HTR-8/SVneo (cell line): ENCODE data around the gene S100A14.

ENCODE experiments used
- DNase-seq: peaks from one replicate; pipeline ENCODE4 v3.0.0; 2011; ENCODE audit warnings: low spot score, mixed read lengths; ENCODE audit not compliant: insufficient read length
- FAIRE-seq: peaks from 2 replicates; lab custom pipeline; 2011; peaks lifted over from hg19 to GRCh38; lab: Jason Lieb, UNC

S100A14 gene

DNA sequence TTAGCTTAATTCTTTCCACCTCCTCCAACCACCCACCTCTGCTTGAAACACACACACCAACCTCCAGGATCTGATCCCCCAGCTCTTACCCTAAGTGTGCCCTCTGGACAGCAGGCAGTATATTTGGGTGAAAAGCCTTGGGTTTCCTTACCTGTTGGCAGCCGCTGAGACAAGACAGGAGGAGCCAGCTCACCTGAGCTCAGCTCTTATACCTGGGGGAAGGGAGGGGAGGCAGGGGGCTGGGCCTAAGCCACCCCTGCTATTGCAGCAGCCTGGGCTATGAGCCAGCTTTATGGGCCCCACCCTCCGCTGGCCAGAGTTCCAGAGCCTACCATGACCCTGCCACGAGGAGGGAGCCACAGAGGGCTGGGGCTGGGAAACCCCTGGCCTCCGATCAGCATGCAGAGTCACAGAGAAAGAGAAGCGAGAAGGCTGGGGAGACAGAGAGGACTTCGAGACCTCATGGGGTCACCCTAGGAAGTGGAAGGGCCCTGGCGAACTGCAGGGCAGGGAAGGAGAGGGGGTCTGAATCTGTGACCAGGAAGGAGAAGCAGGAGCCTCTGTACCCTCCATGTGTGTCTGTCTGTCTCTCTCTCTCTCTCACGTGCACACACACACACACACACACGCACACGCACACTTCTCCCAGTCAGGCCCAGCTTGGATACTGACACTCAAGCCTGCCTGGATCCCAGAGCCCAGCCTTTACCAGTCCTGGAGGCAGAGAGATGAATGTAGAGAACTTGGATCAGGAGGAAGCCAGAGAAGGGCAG is at the start of gene S100A14:
TSS of gene S100A14 (minus strand) at position 182 of the 773 bp plus-strand sequence. CDS start 467 bp downstream, outside the sequence.
- FAIRE-seq (no peak), DNase-seq (no peak)

DNA sequence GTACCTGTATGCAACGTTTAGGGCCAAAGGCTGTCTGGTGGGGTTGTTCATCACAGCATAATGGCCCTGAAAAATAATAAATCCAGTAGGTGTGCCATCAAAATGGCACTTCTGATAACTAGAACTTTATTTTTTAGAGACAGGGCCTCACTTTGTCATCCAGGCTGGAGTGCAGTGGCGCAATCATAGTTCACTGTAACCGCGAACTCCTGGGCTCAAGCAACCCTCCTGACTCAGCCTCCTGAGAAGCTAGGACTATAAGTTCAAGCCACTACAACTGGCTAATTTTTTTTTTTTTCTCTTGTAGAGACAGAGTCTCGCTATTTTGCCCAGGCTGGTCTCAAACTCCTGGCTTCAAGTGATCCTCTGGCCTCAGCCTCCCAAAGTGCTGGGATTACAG is 47.1 kb upstream of the S100A14 start:
- DNase-seq (no peak), FAIRE-seq (no peak)

DNA sequence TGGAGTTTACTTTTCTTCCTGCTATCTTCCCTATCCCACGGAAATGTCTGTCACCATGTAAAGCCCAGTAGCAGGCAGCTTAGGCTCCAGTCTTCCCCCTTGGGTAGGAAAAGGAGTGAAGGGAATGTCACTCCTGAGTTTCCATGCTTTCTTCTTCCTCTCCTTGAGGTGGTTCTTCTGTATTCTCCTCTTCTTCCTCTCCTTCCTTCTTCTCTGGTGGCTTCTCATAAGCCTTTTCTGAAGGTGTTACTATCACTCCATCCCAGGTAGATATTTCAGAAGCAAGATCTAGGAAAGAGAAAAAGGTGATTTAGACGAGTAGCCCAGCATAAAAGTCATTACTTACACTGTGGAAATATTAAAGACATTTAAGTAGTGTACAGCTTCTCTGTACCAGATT is 46.1 kb upstream of the S100A14 start:
- no peak for FAIRE-seq

DNA sequence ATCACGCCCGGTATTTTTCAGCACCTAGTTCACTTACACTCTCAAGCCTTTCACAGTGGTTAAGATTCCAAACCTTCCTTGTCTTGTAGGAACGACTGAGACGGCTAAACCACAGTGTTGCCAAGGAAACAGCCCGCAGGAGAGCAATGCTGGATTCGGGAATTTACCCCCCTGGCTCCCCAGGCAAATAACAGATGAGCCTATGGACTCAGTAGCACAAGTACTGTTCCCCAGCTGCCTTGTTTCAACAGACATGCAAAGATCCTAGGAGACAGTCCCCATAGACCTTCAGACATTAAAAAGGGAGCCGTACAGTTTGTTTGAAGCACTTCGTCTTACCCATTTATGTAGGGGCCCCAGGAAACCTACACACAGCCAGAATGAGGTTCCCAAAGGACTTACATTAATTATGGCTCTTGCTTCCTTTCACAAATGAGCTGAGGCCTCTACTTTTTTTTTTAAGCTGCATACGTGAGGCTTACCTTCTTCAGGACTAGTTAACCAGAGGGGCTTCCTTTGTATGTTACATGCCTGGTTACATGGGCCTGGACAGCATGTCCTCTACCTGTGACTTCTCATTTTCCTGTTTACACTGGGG is 45.1 kb upstream of the S100A14 start:
- FAIRE-seq = no peak
- DNase-seq = no peak

More for the DNA sequence above, 46.1 kb upstream of the S100A14 start:
- DNase-seq = no peak

DNA sequence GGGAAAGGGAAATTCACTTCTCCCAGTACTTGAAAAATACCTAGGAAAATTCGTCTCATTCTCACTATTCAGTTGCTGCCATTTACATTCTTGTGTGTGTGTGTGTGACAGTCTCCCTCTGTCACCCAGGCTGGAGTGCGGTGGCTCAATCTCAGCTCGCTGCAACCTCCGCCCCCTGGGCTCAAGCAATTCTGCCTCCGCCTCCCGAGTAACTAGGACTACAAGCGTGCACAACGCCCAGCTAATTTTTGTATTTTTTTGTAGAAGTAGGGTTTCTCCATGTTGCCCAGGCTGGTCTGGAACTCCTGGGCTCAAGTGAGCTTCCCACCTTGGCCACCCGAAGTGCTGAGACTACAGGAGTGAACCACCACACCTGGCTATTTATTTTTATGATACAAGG is 43.5 kb upstream of the S100A14 start:
- FAIRE-seq = no peak
- DNase-seq = no peak

DNA sequence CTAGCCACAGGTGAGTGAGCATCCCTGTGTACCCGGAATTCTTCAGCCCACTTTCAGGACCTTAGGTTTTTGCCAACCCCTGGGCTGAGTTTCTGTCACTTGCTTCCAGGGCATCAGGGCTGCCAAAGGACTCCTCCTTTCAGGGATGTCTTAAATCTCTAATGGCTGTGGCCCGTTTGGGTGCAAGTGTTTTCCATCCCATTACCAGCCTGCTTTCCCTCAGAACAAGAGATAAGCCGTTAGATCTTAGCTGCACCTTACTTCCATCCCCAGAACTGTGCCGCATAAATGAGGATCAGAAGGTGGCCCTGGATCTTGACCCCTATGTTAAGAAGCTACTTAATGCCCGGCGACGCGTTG is 43.0 kb upstream of the S100A14 start:
- no peak for FAIRE-seq
- no peak for DNase-seq

DNA sequence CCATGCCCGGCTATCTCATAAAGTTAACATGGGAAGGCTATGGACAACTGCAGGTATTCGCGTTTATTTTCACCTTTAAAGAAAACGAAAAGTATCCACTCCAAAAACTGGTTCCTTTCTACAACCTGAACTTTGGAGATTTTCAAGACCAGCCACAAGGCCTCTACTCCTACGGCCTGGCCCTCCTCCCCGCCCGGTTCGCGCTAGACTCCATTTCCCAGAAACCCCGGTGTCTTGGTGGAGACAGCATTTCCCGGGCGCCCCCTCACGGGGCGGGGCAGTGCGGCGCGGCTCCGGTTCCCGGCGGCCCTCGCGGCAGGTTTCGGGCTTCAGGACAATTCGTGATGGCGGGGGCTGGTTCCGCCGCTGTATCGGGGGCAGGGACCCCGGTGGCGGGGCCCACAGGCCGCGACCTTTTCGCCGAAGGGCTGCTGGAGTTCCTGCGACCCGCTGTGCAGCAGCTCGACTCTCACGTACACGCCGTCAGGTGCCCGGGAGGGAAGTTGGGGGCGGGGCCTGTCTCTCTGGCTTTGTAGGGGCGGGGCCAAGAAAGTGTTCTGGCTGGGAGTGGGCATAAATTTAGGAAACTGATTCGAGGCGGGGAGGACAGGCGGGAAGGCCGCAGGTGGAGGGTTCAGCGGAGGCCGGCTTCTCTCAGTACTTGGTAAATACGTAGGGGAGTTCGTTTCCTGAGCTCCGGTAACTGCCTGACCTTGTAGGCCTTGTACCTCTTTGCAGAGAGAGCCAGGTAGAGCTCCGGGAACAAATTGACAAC is 42.5 kb upstream of the S100A14 start, which contains the start of gene SNAPIN:
TSS of gene SNAPIN (plus strand) at position 304 of the 775 bp plus-strand sequence. CDS start at position 345, 41 bp downstream.
- peak; percentile 86 for DNase-seq
- FAIRE-seq = no peak

DNA sequence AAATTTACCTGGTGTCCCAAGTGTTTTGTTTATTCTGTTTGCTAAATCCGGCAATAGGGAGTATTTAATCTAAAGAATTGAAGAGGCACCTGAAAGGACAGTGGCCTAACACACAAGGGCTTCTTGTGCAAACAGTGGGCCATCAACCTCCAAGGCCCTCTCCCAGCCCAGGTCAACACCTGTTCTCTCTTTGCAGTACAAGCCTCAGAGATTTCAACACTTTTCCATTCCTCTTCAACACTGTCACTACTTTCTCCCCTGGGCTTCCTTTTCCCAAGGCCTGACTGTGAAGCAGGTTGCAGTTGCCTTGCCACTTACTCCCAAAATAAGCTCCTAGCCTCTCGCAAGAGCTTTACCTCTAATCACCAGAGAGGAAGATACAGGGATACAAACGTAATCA is 39.2 kb upstream of the S100A14 start:
- DNase-seq = no peak
- no peak for FAIRE-seq

DNA sequence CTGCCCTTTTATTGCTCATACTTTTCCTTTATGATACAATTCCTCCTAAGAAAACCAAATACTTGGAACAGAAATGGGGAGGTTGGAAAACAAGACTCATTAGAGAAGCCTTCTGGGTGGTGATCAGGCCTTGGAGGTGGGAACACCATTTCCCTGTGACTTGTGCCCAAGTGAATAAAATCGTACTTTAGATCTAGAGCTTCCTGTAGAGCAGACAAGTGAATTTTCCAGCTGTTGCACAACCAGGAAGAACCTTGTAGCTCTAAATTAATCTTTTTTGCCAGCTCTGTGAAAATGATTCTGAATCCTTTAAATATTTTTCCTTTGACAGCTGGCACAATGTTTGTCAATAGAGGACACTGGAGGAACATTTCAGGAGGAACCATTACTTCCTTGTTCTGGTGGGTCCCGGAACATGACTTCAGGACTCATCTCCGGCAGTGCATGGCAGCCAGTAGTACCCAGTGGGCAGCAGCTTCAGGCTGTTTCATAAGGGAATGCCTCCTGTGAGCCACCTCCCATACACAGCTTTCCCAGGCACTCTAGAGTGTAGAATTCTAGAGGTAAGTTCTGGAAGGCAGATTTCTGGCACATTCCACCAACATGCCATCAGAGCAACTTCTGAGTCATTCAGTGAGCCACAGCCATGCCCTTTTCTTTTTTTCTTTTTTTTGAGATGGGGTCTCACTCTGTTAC is 36.8 kb upstream of the S100A14 start:
- no peak for DNase-seq
- no peak for FAIRE-seq

DNA sequence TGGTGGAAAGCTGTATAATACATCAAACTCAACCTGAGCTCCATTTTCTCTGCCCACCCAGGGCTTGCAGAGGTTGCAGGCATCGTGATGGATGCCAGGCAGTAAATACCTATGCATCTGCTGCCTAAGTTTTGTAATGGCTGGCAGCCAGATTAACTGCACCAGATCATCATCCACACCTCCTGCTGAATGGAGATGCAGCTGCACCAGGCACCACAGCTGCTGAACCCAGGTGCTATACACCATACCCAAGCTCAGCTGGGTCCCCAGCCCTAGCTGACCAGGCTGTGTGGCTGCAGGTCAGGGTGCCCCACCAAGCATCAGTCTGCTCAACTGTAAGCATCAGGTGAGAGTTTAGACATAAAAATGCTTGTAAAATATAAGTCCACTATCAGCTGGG is 35.6 kb upstream of the S100A14 start:
- DNase-seq = no peak
- no peak for FAIRE-seq

DNA sequence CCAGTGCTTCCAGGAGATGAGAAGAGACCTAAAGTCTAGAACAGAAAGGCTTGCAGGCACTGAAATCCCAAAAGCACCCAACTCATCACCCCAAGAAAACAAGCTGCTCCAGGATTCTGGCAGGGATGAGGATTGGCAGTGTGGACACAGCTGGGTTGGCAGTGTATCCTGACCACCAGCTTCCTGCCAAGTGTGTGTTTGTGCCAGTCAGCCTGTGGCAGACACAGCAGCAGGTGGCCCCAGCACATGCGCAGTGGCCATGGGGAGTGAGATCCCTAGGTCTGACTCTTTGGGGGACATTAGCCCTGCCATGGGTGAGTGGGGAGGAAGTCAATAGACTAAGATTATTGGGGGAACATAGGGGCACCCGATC is 33.7 kb upstream of the S100A14 start:
- FAIRE-seq (no peak), DNase-seq (no peak)

DNA sequence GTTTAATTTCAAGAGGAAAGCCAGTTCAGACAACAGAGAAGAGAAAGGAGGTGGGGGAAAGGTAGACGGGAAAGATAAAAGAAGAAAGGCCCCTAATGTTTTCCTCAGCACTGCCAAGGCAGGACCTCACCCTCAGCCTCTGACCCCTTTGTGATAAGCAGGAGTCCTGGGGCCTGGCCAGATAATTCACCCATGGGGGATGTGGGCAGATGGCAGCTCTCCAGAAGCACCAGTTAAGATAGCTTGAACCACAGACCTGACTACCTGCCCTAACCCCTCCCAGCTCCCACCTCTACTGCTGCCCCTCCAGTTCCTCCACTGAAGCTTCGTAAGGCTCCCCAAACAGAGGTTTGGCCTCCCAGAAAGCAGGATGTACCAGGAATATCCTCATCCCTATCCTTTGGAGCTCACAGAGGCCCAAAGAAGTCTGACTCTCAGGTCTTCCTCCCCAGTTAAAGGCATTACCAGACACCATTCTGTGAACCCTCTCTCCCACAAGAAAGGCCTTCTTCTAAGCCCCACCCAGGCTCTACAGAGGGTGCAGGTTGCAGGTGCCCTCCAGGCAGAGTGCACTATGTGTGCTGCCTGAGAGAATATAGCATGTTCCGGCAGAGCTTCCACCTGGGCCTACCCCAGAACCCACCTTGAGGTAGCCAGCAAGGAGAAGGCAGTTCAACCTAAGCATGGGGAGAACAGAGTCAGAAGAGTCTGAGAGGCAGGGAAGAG is 33.2 kb upstream of the S100A14 start:
- FAIRE-seq = no peak
- no peak for DNase-seq

DNA sequence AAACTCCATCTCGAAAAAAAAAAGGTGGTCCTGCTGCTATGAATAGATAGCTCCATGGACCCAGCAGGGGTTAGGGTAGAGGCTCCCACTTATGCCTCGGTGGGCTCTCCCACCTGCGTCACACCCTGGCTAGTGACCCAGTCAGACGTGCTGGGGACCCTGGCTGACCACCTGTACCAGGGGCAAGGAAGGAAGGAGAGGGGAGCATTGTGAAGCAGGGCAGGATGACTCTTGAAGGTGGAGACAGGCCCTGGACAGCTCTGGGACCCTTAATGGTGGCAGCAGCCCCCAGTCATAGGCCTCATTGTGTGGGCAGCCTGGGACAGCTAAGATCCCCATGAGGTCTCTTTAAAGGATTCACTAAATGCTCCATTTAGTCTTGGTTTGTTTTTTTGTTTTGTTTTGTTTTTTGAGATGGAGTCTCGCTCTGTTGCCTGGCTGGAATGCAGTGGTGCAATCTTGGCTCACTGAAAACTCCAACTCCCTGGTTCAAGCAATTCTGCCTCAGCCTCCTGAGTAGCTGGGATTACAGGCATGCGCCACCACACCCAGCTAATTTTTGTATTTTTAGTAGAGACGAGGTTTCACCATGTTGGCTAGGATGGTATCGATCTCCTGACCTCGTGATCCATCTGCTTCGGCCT is 32.0 kb upstream of the S100A14 start:
- DNase-seq (no peak), FAIRE-seq (no peak)

DNA sequence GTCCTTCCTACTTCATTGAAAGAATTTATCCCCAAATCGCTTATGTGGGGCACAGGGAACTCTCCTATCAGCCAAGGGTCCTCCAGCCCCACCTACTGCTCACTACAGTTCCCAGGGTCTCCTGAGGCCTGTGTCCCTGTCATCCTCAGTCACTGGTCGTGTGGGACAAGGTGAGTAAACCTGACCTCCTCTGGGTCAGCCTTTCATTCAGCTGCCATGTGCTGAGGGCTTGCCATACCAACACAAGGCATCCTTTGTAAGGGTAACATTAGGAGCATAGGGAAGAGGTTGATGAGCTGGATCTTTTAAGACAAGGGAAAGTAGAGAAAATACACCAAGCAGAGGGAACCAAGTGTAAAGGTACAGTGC is 31.2 kb upstream of the S100A14 start:
- DNase-seq (no peak), FAIRE-seq (no peak)

DNA sequence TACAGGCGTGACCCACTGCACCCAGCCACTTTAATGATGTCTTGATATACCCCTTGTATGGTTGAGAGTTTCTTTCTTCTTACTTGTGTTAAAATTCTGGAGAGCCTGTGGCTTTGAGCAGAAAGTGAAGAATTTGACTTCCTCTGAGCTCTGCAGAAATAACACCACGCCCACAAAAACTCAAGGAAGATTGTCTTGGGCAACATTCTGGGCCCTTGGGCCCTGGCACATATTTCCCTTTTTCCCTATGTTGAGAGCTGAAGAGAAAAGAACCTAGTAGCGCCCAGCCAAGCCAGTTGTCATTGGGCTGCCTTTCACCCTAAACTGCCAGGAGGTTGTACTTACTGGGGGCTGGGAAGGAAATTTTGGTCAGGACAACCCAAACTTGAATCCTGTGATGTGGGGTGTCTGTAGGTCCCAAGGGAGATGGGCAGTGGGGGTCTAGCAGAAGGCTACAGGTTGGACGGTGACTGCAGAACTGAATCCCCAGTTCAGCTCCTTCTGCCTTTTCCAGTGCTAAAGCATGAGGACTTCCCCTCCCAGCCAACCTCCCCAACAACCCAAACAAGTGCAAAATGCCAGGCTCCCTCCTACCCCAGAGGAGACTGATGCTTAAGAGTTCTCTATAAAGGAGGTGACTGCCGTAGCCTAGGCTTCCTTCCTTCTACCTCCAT is 30.7 kb upstream of the S100A14 start:
- DNase-seq = no peak

DNA sequence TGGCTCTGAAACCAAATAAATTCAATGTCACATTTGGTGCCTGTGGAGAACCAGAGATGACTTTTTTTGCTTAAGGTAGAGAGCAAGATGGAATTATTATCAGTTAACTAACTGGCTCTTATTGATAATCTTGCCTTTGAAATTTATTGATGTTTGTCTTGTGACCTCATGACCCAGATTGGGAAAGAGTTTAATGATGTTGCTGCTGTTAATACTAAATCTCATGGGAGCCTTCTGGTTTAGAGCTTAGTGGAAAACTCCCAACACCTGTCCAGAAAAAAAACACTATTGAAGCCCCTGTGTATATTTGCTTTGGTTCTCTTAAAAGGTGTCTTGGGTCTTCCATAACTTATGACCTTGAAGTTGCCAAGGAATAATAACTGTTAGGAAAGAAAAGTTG is 27.7 kb upstream of the S100A14 start:
- DNase-seq (no peak), FAIRE-seq (no peak)

More for the DNA sequence above, 30.7 kb upstream of the S100A14 start:
- no peak for FAIRE-seq

DNA sequence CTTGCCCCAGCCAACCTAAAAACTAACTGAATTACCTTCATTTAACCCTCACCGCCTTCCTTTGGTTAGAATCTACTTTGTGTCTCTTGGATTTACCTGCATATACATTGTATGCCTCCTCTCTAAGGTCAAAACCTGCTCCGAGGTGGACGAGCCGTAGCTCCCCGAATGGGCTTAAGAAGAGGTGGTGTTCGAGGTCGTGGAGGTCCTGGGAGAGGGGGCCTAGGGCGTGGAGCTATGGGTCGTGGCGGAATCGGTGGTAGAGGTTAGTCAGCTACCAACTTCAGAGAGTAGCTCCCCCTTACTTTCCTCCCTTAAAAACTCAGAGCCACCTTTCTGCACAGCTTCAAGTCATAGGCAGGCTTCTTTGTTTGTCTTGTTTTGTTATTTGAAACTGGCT is 27.0 kb upstream of the S100A14 start:
- DNase-seq (no peak), FAIRE-seq (no peak)

DNA sequence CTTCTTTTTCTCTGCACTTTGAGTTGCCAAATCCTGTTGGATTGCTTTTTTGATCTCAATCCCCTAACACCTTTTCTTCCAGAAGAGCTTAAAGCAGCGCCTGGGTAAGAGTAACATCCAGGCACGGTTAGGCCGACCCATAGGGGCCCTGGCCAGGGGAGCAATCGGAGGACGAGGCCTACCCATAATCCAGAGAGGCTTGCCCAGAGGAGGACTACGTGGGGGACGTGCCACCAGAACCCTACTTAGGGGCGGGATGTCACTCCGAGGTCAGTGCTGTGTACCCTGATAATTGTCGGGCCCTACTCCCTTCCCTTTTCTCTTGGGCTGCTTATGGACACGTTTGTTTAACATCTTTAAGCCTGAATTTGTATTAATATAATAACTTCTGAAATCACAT is 26.0 kb upstream of the S100A14 start:
- no peak for FAIRE-seq

DNA sequence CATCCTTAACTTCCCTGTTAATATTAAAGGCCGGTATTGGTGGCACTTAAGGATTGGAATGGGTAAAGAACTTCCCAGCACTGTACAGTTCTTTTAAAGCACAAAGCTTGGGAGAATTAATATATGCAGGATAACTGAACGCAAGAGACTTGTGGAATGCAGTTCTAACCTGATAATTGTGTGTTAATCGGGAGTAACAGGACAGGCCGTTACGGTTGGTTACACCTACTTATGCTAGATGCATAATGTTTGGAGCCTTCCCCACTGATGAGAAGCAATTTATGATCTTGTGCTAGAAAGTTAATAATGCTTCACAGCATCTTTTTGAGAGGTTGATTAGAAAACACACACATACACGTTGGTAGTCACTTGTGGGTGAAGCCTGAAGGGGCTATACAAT is 24.7 kb upstream of the S100A14 start:
- no peak for FAIRE-seq
- DNase-seq = no peak

More for the DNA sequence above, 26.0 kb upstream of the S100A14 start:
- DNase-seq = no peak
